ENCODE measurements around the gene POLR2C. TPM values are rescaled to one million over a fixed set of nuclear protein-coding genes. Genes with fewer than 3 reads are reported as not detected.

POLR2C gene
- total and polyA plus RNA-seq, 2 experiments from 2014 or later: 37.6 to 123 TPM

DNA sequence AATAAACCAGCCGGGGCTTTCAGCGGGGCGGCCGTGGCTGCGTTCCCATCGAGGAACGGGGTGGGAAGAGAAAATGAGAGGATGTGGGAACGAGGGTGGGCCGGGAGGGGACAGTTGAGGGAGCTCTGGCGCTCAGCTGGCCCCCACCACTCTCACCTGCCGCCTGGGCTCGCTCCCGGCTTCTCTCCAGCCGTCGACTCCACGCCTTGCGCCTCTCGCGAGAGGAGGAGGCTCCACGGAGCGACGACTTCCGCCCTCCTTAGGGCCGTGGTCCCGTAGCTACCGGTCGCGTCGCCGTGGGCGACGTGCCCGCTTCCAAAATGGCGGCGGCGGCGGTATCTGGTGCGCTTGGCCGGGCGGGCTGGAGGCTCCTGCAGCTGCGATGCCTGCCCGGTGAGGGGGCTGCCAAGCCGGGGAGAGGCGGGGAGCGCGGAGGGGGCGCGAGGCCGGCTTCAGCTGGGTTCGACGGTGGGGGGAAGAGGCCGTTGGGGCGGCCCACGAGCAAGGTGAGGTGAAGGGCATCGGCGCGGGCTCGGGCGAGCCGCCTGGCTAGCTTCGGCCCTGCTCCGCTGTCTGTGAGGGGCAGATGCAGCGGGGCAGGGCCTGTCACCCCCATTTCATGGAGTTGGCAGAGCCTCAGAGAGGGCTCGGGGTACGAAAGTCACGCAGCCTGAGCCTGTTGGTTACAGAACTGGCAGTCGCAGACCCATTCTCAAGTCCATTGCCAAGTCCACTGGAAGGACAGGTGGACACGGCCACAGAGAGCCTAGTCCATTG lies 15.1 kb upstream of the POLR2C start, which contains the start of the genes CIAPIN1 and COQ9 (continued):
- TF ChIP-seq, protein P1, sequence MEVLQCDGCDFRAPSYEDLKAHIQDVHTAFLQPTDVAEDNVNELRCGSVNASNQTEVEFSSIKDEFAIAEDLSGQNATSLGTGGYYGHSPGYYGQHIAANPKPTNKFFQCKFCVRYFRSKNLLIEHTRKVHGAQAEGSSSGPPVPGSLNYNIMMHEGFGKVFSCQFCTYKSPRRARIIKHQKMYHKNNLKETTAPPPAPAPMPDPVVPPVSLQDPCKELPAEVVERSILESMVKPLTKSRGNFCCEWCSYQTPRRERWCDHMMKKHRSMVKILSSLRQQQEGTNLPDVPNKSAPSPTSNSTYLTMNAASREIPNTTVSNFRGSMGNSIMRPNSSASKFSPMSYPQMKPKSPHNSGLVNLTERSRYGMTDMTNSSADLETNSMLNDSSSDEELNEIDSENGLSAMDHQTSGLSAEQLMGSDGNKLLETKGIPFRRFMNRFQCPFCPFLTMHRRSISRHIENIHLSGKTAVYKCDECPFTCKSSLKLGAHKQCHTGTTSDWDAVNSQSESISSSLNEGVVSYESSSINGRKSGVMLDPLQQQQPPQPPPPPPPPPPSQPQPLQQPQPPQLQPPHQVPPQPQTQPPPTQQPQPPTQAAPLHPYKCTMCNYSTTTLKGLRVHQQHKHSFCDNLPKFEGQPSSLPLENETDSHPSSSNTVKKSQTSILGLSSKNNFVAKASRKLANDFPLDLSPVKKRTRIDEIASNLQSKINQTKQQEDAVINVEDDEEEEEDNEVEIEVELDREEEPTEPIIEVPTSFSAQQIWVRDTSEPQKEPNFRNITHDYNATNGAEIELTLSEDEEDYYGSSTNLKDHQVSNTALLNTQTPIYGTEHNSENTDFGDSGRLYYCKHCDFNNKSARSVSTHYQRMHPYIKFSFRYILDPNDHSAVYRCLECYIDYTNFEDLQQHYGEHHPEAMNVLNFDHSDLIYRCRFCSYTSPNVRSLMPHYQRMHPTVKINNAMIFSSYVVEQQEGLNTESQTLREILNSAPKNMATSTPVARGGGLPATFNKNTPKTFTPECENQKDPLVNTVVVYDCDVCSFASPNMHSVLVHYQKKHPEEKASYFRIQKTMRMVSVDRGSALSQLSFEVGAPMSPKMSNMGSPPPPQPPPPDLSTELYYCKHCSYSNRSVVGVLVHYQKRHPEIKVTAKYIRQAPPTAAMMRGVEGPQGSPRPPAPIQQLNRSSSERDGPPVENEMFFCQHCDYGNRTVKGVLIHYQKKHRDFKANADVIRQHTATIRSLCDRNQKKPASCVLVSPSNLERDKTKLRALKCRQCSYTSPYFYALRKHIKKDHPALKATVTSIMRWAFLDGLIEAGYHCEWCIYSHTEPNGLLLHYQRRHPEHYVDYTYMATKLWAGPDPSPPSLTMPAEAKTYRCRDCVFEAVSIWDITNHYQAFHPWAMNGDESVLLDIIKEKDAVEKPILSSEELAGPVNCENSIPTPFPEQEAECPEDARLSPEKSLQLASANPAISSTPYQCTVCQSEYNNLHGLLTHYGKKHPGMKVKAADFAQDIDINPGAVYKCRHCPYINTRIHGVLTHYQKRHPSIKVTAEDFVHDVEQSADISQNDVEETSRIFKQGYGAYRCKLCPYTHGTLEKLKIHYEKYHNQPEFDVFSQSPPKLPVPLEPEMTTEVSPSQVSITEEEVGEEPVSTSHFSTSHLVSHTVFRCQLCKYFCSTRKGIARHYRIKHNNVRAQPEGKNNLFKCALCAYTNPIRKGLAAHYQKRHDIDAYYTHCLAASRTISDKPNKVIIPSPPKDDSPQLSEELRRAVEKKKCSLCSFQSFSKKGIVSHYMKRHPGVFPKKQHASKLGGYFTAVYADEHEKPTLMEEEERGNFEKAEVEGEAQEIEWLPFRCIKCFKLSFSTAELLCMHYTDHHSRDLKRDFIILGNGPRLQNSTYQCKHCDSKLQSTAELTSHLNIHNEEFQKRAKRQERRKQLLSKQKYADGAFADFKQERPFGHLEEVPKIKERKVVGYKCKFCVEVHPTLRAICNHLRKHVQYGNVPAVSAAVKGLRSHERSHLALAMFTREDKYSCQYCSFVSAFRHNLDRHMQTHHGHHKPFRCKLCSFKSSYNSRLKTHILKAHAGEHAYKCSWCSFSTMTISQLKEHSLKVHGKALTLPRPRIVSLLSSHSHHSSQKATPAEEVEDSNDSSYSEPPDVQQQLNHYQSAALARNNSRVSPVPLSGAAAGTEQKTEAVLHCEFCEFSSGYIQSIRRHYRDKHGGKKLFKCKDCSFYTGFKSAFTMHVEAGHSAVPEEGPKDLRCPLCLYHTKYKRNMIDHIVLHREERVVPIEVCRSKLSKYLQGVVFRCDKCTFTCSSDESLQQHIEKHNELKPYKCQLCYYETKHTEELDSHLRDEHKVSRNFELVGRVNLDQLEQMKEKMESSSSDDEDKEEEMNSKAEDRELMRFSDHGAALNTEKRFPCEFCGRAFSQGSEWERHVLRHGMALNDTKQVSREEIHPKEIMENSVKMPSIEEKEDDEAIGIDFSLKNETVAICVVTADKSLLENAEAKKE (CRISPR knock-in tag; IDR thresholded peaks at IDR 0.05): no peak
- TF ChIP-seq CREB1 (CRISPR knock-in tag; IDR thresholded peaks at IDR 0.05; ENCODE audit: low read depth): peak; percentile 91
- peak; percentile 95 for TF ChIP-seq POLR2AphosphoS5 (IDR thresholded peaks at IDR 0.05; ENCODE audit: low read depth)
- TF ChIP-seq, protein P2, sequence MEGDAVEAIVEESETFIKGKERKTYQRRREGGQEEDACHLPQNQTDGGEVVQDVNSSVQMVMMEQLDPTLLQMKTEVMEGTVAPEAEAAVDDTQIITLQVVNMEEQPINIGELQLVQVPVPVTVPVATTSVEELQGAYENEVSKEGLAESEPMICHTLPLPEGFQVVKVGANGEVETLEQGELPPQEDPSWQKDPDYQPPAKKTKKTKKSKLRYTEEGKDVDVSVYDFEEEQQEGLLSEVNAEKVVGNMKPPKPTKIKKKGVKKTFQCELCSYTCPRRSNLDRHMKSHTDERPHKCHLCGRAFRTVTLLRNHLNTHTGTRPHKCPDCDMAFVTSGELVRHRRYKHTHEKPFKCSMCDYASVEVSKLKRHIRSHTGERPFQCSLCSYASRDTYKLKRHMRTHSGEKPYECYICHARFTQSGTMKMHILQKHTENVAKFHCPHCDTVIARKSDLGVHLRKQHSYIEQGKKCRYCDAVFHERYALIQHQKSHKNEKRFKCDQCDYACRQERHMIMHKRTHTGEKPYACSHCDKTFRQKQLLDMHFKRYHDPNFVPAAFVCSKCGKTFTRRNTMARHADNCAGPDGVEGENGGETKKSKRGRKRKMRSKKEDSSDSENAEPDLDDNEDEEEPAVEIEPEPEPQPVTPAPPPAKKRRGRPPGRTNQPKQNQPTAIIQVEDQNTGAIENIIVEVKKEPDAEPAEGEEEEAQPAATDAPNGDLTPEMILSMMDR (conservative IDR thresholded peaks at IDR 0.05; ENCODE audit: low read depth in 2 of 2): no peak
- TF ChIP-seq JUNB (IDR thresholded peaks at IDR 0.05; ENCODE audit: unreplicated experiment): no peak
- TF ChIP-seq STAT1 (IDR thresholded peaks at IDR 0.05; ENCODE audit: unreplicated experiment): no peak

DNA sequence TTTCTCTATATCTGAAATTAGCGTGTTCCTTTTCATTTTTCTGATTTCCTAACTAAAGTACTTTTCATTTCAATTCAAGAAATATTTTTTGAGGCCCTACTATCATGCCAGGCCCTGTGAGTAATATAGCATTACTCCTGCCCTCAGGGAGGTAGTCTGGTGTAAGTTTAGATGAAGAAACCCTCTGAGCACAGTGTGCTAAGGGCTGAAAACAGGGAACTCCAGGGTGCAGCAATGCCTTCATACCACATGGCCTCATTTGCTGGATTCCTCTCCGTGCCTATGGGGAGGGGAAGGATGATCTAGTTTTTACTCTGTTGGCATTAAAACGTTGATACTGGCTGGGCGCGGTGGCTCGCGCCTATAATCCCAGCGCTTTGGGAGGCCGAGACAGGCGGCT lies 10.5 kb upstream of the POLR2C start:
- H3K4me1 ChIP-seq (ENCODE audit: insufficient read depth): peaks cover 7% of the 10 kb centered on the region; the same call in 1 of the 2 replicates
- no peak overlapping the region for H3K4me2 ChIP-seq
- H3F3A ChIP-seq (replicated peaks; ENCODE audit: low read depth): no peaks in the 10 kb centered on the region
- H3K79me2 ChIP-seq (replicated peaks; ENCODE audit: insufficient read depth): peaks cover 13% of the 10 kb centered on the region
- H3K36me3 Mint-ChIP-seq (ENCODE audit: low read depth): peaks cover 40% of the 10 kb centered on the region
- H3K27ac Mint-ChIP-seq: no peak overlapping the region
- DNase-seq (ENCODE audit: low spot score) (no peak), ATAC-seq (no peak)
- no peaks in the 10 kb centered on the region for H3K9me2 ChIP-seq (ENCODE audit: insufficient read depth)
- H3K9me3 Mint-ChIP-seq: no peaks in the 10 kb centered on the region
- no peak overlapping the region for H2AFZ ChIP-seq
- H3K27me3 Mint-ChIP-seq (ENCODE audit: insufficient read depth, low read depth, poor library complexity): peaks cover 7% of the 10 kb centered on the region
- H3K36me3 ChIP-seq (ENCODE audit: insufficient read depth): peaks cover 15% of the 10 kb centered on the region
- H3K27me3 ChIP-seq (ENCODE audit: insufficient read depth): no peaks in the 10 kb centered on the region
- no peaks in the 10 kb centered on the region for H4K20me1 ChIP-seq (replicated peaks; ENCODE audit: insufficient read depth)
- H3K27ac ChIP-seq (ENCODE audit: low read depth): no peak overlapping the region
- H3K4me1 Mint-ChIP-seq: no peaks in the 10 kb centered on the region
- no peak overlapping the region for H3K4me3 Mint-ChIP-seq
- no peak overlapping the region for H3K4me3 ChIP-seq
- TF ChIP-seq, protein P3, sequence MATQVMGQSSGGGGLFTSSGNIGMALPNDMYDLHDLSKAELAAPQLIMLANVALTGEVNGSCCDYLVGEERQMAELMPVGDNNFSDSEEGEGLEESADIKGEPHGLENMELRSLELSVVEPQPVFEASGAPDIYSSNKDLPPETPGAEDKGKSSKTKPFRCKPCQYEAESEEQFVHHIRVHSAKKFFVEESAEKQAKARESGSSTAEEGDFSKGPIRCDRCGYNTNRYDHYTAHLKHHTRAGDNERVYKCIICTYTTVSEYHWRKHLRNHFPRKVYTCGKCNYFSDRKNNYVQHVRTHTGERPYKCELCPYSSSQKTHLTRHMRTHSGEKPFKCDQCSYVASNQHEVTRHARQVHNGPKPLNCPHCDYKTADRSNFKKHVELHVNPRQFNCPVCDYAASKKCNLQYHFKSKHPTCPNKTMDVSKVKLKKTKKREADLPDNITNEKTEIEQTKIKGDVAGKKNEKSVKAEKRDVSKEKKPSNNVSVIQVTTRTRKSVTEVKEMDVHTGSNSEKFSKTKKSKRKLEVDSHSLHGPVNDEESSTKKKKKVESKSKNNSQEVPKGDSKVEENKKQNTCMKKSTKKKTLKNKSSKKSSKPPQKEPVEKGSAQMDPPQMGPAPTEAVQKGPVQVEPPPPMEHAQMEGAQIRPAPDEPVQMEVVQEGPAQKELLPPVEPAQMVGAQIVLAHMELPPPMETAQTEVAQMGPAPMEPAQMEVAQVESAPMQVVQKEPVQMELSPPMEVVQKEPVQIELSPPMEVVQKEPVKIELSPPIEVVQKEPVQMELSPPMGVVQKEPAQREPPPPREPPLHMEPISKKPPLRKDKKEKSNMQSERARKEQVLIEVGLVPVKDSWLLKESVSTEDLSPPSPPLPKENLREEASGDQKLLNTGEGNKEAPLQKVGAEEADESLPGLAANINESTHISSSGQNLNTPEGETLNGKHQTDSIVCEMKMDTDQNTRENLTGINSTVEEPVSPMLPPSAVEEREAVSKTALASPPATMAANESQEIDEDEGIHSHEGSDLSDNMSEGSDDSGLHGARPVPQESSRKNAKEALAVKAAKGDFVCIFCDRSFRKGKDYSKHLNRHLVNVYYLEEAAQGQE (IDR thresholded peaks at IDR 0.05; ENCODE audit: unreplicated experiment): no peak
- TF ChIP-seq JUNB (IDR thresholded peaks at IDR 0.05; ENCODE audit: unreplicated experiment): no peak

Data from GM23338 (cell line).